Fibroblast of the aortic adventitia (primary cell): Measurements from ENCODE around the gene RAB40C. TPM values are rescaled to one million over a fixed set of nuclear protein-coding genes. Genes with fewer than 3 reads are reported as not detected.
A peak's percentile ranks its signal among the peaks of the same experiment; 100 is the strongest.

Experiments used
- DNase-seq: peaks from one replicate; pipeline ENCODE4 v3.0.0-alpha.2; 2010; ENCODE audit warnings: low read depth
- H3K4me3 ChIP-seq: 2 replicates; pipeline ENCODE4 v1.5.1; 2011; ENCODE audit warnings: low read depth, mild to moderate bottlenecking, control low read depth, low read length, moderate library complexity
- total RNA-seq: library from RNA; depleted of rRNA; stranded (reverse); fragments of >200 nt; gene quantifications from 2 replicates; pipeline ENCODE4 v1.2.3, GENCODE V29; 2012; ENCODE audit warnings: low replicate concordance
- TF ChIP-seq, protein P1 (sequence below): IDR thresholded peaks from 2 replicates; pipeline ENCODE4 v1.5.1; 2011; ENCODE audit warnings: mild to moderate bottlenecking, low read length, control low read depth, inconsistent platforms; ENCODE audit not compliant: insufficient read depth

Gene RAB40C
- total RNA-seq, 1 donor, result 12.0 TPM

DNA sequence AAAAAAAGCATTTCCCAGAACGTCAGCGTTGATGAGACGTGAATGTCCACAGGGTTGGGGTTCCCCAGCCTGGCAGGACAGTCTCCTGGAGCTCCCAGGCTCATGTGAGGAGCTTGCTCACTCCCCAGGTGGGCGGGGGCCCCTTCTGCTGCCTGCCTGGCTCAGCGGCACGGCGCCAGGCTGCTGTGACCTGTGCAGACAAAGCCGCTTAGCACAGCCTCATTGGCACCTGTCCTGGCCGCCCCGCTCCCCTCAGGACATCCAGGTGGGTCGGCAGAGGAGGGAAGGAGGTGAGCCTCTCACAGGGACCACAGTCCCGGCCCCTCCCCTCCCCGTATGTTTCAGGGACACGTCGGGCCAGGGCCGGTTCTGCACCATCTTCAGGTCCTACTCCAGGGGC is 28.0 kb downstream of the RAB40C start:
- H3K4me3 ChIP-seq, result no peak overlapping the region
- DNase-seq, result no peak
- TF ChIP-seq, protein P1, sequence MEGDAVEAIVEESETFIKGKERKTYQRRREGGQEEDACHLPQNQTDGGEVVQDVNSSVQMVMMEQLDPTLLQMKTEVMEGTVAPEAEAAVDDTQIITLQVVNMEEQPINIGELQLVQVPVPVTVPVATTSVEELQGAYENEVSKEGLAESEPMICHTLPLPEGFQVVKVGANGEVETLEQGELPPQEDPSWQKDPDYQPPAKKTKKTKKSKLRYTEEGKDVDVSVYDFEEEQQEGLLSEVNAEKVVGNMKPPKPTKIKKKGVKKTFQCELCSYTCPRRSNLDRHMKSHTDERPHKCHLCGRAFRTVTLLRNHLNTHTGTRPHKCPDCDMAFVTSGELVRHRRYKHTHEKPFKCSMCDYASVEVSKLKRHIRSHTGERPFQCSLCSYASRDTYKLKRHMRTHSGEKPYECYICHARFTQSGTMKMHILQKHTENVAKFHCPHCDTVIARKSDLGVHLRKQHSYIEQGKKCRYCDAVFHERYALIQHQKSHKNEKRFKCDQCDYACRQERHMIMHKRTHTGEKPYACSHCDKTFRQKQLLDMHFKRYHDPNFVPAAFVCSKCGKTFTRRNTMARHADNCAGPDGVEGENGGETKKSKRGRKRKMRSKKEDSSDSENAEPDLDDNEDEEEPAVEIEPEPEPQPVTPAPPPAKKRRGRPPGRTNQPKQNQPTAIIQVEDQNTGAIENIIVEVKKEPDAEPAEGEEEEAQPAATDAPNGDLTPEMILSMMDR, result no peak

DNA sequence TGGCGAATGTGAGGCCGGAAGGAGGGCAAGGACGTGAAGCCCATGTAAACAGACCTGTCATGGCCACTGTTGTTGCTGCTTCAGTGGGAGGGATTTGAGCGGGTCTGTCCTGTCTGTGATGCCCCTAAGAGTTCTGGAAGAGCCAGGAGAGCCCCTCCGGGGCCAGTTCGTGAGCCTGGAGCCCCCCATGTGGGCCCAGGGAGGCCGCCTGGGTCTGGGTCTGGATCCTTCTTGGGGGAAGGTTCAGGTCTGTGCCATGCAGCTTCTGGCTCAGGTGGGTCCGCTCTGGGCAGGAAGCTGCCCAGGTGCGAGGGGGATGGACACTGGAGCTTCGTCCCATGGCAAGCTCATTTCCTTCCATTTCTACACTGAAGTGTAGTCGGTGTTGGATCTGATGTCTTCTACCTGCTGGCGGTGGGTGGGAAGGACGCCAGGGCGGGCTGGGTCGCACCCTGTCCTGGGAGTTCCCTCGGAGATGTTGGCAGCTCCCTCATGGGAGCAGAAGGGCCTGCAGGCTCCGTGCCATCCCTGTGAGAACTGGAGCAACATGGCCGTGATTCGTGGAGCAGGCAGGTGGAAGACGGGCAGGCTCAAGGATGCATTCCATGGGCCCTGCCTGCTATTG is 29.7 kb downstream of the RAB40C start:
- no peak overlapping the region for H3K4me3 ChIP-seq
- no peak for DNase-seq
- TF ChIP-seq, protein P1, result no peak

DNA sequence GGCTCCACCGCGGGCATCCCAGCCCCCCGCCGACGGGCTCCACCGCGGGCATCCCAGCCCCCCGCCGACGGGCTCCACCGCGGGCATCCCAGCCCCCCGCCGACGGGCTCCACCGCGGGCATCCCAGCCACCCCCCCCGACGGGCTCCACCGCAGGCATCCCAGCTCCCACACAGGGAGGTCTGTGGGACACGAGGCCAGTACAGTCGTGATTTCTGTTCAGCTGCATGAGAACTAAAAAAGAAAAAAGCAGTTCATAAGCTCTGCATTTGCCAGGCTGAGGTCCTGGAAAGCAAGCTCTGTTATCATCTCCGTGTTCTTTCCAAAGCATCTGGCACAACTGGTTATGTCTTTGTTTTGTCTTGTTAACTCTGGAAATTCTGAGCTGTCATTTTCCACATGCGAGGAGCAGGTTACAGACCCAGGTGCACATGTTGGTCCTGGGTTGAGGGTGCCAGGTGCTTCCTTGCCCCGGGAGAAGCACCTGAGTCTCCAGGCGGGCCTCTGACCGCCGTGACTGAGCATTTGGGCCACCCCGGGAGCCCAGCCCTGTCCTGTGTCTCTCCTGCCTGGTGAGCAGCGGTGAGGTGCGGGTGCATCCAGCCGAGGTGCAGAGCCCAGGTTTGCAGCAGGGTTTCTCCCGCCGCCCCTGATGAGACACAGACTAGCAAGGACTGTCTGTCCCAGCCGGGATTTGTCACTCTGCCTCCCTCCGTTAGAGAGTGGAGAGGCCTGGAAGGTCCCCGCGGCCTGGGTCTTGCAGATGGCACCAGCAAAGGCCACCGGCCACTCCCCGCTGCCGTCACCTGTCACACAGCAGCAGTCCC is 31.0 kb downstream of the RAB40C start:
- no peak overlapping the region for H3K4me3 ChIP-seq
- TF ChIP-seq, protein P1, result no peak
- peak; percentile 15 for DNase-seq

DNA sequence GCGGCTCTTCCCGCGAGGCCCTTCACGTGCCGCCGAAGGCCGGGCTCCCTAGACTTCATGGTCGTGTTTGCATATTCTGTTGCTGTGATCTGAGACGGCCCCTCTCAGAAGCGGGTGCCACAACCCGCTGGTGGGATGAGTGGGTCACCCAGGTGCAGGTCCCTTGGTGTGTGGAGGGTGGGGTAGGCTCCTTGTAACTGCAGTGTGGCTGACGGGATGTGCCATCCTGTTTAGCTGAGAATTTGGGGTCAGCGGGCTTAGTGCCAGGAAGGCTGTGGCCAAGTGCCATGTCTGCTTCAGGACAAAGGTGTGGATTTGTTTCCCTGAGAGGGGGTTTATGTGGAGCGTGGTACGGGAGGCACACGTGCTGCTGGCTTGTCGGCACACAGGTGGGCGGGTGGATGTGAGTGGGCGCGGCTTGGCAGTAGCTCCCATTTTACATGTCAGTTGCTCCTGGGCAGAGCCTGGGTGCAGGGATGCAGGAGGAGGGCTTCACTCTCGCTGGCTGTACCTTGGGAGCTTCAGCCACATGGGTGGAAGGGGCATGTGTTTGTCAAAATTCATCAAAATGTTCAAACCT is 31.8 kb downstream of the RAB40C start:
- TF ChIP-seq, protein P1, result no peak
- no peak overlapping the region for H3K4me3 ChIP-seq
- DNase-seq, result no peak

DNA sequence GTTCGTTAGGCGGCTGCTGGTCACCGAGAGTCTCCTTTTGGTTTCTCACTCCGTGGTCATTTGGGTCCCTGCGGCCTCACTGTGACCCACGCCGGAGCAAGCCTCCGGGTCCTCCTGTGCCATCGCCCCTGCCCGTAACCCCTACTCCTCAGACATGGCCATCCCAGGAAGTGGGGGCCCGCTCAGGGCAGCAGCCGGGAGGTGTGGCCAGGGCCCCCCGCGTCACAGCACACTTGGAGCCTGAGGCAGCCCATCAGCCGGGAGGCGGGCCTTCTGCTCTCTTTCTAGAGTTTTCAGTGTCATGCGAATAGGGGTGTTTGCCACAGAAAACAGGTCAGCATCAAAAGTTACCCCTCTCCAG is 33.0 kb downstream of the RAB40C start:
- DNase-seq, result no peak
- TF ChIP-seq, protein P1, result no peak
- no peak overlapping the region for H3K4me3 ChIP-seq

DNA sequence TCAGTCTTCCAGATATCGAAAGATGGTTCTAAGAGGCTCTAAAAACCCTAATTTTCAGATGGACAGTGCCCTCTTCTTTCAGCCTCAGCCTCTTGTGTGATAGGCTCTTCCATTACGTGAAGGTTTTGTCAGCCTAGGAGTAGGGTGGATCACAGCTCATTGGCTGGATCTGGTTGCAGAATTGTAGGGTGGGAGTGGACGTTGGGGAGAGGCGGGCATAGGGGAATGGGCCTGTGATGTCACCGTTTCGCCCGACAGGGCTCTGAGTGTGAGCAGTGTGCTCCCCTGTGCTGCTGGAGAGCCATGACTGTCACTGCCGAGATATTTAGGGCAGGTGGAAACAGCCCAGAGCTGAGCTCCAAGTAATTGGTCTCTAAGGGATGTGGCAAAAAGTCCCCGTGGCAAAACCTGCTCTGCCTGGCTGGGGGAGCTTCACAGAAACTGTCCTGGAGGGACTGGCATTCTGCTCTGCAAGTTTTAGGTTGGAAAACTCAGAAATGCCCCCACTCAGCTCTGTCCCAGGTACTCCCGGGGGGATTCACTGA is 34.7 kb downstream of the RAB40C start:
- H3K4me3 ChIP-seq, result no peak overlapping the region
- no peak for DNase-seq

More for the DNA sequence above, 34.7 kb downstream of the RAB40C start:
- TF ChIP-seq, protein P1, result no peak
